Calu3 (cell line): Measurements from ENCODE around the gene SKAP2. TPM values are rescaled to one million over a fixed set of nuclear protein-coding genes. Genes with fewer than 3 reads are reported as not detected.

Experiments used
- BruUV-seq: library from RNA; stranded (reverse); fragments of 400-500 nt; replicated peaks from 2 replicates; lab custom pipeline; 2021; lab: Mats Ljungman, UMichigan
- CTCF ChIA-PET: fragments of 300-600 bp; sonication (Branson Sonifier 250); formaldehyde crosslinking; loops from one replicate; lab custom pipeline; 2022; ENCODE audit warnings: antibody characterized with exemption; lab: Charles Lee
- DNase-seq: peaks from one replicate; pipeline ENCODE4 v3.0.0; 2022
- H3K27ac Mint-ChIP-seq: one replicate; pipeline ENCODE4 v1.8.0; 2022; ENCODE audit warnings: mixed read lengths; ENCODE audit not compliant: unreplicated experiment
- H3K27me3 Mint-ChIP-seq: one replicate; pipeline ENCODE4 v1.8.0; 2022; ENCODE audit warnings: mixed read lengths; ENCODE audit not compliant: unreplicated experiment
- H3K36me3 Mint-ChIP-seq: one replicate; pipeline ENCODE4 v1.8.0; 2022; ENCODE audit warnings: mild to moderate bottlenecking, moderate library complexity, mixed read lengths; ENCODE audit not compliant: insufficient read depth, unreplicated experiment
- H3K4me1 Mint-ChIP-seq: one replicate; pipeline ENCODE4 v1.8.0; 2022; ENCODE audit warnings: mild to moderate bottlenecking, low read depth, mixed read lengths; ENCODE audit not compliant: unreplicated experiment
- H3K4me3 Mint-ChIP-seq: one replicate; pipeline ENCODE4 v1.8.0; 2022; ENCODE audit warnings: mild to moderate bottlenecking, low read depth, moderate library complexity, mixed read lengths; ENCODE audit not compliant: unreplicated experiment
- H3K9me3 Mint-ChIP-seq: one replicate; pipeline ENCODE4 v1.8.0; 2022; ENCODE audit warnings: low read depth, mixed read lengths; ENCODE audit not compliant: unreplicated experiment
- intact Hi-C: fragments of 100-400 bp; cut with micrococcal nuclease; formaldehyde crosslinking; loops from one replicate; pipeline ENCODE4 v1.10.0; 2022; ENCODE audit not compliant: unreplicated experiment
- total RNA-seq: library from RNA; stranded (reverse); gene quantifications from 2 replicates; pipeline ENCODE4 v1.2.3, GENCODE V29; 2022
- TF ChIP-seq, protein P1 (sequence below): fragments of 200-600 bp; IDR thresholded peaks from one replicate; pipeline ENCODE4 v1.8.0; 2022; ENCODE audit warnings: antibody characterized with exemption; ENCODE audit not compliant: unreplicated experiment

SKAP2 gene
- total RNA-seq, 1 experiment from 2014 or later: 83.1 TPM

DNA sequence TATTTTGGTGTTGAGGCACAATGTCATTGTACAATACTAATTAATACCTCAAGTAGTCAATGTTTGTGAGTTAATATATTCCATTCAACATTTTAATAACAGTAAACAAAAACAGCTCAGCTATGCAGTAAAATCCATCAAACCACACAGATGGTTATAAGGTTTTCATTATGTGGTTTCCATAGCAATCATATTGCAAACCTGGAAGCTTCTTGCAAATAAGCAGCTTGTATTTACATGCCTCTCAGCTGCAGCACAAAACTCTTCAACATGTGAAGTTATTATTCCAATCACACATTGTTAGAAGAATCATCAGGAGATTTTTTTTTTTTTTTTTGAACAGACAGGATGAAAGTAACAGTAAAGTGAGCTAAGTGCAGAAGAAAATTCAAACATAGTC lies 170.2 kb downstream of the SKAP2 start:
- intact Hi-C loops: no loop called here
- Mint-ChIP-seq H3K27me3 (no peaks in the 10 kb centered on the region), H3K27ac (no peak overlapping the region), H3K4me3 (no peak overlapping the region), H3K4me1 (no peaks in the 10 kb centered on the region), H3K36me3 (no peaks in the 10 kb centered on the region), H3K9me3 (no peaks in the 10 kb centered on the region)
- no TSS peak for BruUV-seq
- CTCF ChIA-PET: interaction anchor here (0.7 kb wide), 2 partner anchors 18 to 373 kb away, joined by 3 to 6 read pairs; no protein-coding TSS in a partner anchor
- TF ChIP-seq, protein P1, sequence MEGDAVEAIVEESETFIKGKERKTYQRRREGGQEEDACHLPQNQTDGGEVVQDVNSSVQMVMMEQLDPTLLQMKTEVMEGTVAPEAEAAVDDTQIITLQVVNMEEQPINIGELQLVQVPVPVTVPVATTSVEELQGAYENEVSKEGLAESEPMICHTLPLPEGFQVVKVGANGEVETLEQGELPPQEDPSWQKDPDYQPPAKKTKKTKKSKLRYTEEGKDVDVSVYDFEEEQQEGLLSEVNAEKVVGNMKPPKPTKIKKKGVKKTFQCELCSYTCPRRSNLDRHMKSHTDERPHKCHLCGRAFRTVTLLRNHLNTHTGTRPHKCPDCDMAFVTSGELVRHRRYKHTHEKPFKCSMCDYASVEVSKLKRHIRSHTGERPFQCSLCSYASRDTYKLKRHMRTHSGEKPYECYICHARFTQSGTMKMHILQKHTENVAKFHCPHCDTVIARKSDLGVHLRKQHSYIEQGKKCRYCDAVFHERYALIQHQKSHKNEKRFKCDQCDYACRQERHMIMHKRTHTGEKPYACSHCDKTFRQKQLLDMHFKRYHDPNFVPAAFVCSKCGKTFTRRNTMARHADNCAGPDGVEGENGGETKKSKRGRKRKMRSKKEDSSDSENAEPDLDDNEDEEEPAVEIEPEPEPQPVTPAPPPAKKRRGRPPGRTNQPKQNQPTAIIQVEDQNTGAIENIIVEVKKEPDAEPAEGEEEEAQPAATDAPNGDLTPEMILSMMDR: no peak
- no peak for DNase-seq

DNA sequence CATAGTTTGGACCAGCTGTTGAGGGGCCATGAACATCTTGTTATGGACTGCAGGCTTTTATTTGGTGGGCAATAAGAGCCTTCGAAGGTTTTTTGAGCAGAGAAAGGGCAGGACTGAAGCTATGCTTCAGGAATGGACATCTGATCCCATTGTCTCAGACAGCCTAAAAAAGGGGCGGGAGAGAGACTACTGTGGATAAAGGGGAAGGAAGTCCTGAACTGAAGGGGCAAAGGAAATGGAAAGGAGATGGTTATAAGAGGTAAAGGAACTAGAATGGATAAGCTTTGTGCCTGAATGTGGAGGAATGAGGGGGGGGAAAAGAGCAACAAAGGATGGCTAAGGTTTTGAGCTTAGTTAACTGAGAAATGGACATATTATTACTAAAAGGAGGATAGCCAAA lies 172.5 kb downstream of the SKAP2 start:
- no peak for DNase-seq
- H3K36me3 Mint-ChIP-seq: no peaks in the 10 kb centered on the region
- CTCF ChIA-PET: no interaction called here
- H3K9me3 Mint-ChIP-seq: no peaks in the 10 kb centered on the region
- intact Hi-C loops: no loop called here
- H3K4me1 Mint-ChIP-seq: no peaks in the 10 kb centered on the region
- H3K27me3 Mint-ChIP-seq: no peaks in the 10 kb centered on the region
- no peak overlapping the region for H3K27ac Mint-ChIP-seq
- H3K4me3 Mint-ChIP-seq: no peak overlapping the region
- TF ChIP-seq, protein P1: no peak
- no TSS peak for BruUV-seq

DNA sequence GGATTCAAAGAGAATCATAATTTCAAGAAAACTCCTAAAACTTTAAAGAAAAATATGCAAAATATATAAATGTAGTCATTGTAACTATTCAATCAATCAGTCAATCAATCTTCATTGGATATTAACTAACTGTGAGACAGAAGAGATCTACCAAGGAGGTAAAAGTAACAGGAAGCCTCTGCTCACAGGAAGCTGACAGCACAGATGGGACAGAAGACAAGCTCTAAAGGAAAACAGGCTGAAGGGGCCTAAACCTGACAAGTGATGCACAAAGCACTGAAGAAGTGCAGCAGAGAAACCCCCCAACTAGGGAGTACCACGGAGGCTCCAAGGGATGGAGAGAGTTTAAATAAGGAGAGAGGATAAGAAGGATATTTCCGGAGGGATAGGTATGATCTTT lies 173.0 kb downstream of the SKAP2 start:
- Mint-ChIP-seq H3K9me3 (no peaks in the 10 kb centered on the region), H3K4me3 (no peak overlapping the region), H3K27me3 (no peaks in the 10 kb centered on the region), H3K4me1 (no peaks in the 10 kb centered on the region), H3K27ac (no peak overlapping the region), H3K36me3 (no peaks in the 10 kb centered on the region)
- intact Hi-C loops: no loop called here
- no peak for DNase-seq
- CTCF ChIA-PET: no interaction called here
- no TSS peak for BruUV-seq
- TF ChIP-seq, protein P1: no peak

DNA sequence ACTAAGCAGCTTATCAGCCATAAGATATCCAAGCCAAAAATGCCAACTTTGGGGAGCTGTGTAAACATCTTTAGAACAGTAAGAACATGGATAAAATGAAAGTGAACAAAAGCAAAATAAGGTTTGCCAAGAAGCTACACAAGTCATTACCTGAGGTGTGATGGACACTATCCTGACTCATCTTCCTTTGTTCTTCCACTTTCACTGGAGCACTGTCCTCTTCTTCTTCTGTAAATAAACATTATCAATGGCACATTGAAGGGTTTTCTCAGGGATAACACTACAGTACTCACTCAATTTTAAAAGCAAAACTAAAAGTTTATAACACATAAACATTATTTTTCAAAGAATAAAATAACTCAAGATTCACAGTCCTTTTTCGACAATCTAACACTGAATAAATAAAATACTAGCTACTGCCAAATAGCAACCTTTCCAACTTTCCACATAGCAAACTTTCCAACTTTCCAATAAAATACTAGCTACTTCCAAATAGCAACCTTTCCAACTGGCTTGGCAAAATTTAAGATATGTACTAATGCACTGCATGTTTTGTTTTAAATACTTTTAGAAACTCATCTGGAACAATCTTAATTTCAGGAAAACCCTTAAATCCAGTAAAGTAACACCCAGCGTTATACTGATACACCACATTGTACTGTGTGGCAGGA lies 174.1 kb downstream of the SKAP2 start:
- no peak overlapping the region for H3K4me3 Mint-ChIP-seq
- H3K36me3 Mint-ChIP-seq: no peaks in the 10 kb centered on the region
- no peak overlapping the region for H3K27ac Mint-ChIP-seq
- H3K27me3 Mint-ChIP-seq: no peaks in the 10 kb centered on the region
- intact Hi-C loops: no loop called here
- no peaks in the 10 kb centered on the region for H3K9me3 Mint-ChIP-seq
- TF ChIP-seq, protein P1: no peak
- CTCF ChIA-PET: interaction anchor here (1.1 to 2.4 kb wide), 2 partner anchors 471 to 490 kb away, joined by 3 to 7 read pairs; no protein-coding TSS in a partner anchor
- no peak for DNase-seq
- no peaks in the 10 kb centered on the region for H3K4me1 Mint-ChIP-seq
- BruUV-seq: no TSS peak
